Measurements from ENCODE around the gene CAPN10.

GRCh38 chr2:240569998-240570530, 16.5 kb upstream of the CAPN10 start:
- no peak for TF ChIP-seq GATA3 (IDR thresholded peaks at IDR 0.05; ENCODE audit: low read depth, low read length)
- TF ChIP-seq GATA2 (IDR thresholded peaks at IDR 0.05; ENCODE audit: low read depth, low read length): no peak

Measured in SH-SY5Y (cell line).